Uterus (tissue), 4 donors: ENCODE results near the gene SAMD4B. TPM values are rescaled to one million over a fixed set of nuclear protein-coding genes. Genes with fewer than 3 reads are reported as not detected.

Experiments
- DNase-seq, 2 donors: peaks; one replicate each; pipeline ENCODE4 v3.0.0-alpha.2; 2019 to 2020
- H3K27ac ChIP-seq, 2 donors: fragments of 200-600 bp; sonication (generic); 1 replicate in 1 of 2; 2 replicates in 1 of 2; pipeline ENCODE4 v1.5.1; 2016 to 2018
- H3K27me3 ChIP-seq, 2 donors: fragments of 200-600 bp; sonication (generic); one replicate each; pipeline ENCODE4 v1.5.1; 2018 to 2019; ENCODE audit warnings: control low read depth in 1 of 2
- H3K36me3 ChIP-seq, 2 donors: fragments of 200-600 bp; sonication (generic); one replicate each; pipeline ENCODE4 v1.5.1; 2019; ENCODE audit warnings: control low read depth in 1 of 2
- H3K4me1 ChIP-seq, 2 donors: fragments of 200-600 bp; sonication (generic); one replicate each; pipeline ENCODE4 v1.5.1; 2018 to 2019; ENCODE audit warnings: control low read depth in 1 of 2
- H3K4me3 ChIP-seq, 2 donors: fragments of 200-600 bp; sonication (generic); 1 replicate in 1 of 2; 2 replicates in 1 of 2; pipeline ENCODE4 v1.5.1; 2018 to 2019; ENCODE audit warnings: mild to moderate bottlenecking in 1 of 2
- H3K9me3 ChIP-seq, 2 donors: fragments of 200-600 bp; sonication (generic); one replicate each; pipeline ENCODE4 v1.5.1; 2019; ENCODE audit warnings: control low read depth in 1 of 2
- CTCF ChIP-seq, 4 experiments: fragments of 200-600 bp in 2 of 4; fragments of 450-650 bp in 2 of 4; sonication (generic) in 2 of 4; IDR thresholded peaks; one replicate each; pipeline ENCODE4 v1.5.1; 2016 to 2019; ENCODE audit warnings: antibody characterized with exemption in 4 of 4, mild to moderate bottlenecking in 2 of 4, moderate library complexity in 1 of 4
- POLR2A ChIP-seq, 2 donors: fragments of 450-650 bp; IDR thresholded peaks; one replicate each; pipeline ENCODE4 v1.6.1; 2016; ENCODE audit warnings: antibody characterized with exemption in 2 of 2, mild to moderate bottlenecking in 1 of 2, moderate library complexity in 1 of 2
- intact Hi-C: fragments of 100-400 bp; cut with DNase I; formaldehyde crosslinking; loops from one replicate; pipeline ENCODE4 v1.15.1; 2023; ENCODE audit warnings: low total_unique reads
- total RNA-seq, 4 donors: library from RNA; depleted of rRNA in 3 of 4; stranded (reverse); fragments of >200 nt in 3 of 4; gene quantifications; one replicate each; pipeline versions ENCODE4 v1.1.0 to v1.2.4, GENCODE V29; 2014 to 2023
- donor health status: DM: yes; HTN: yes; CAD: no.

Gene SAMD4B
- total RNA-seq, 4 donors from 2014 or later: 11.3 to 128 (median 58.6) TPM

GRCh38 chr19:39406656-39407409, 64.6 kb downstream of the SAMD4B start, which contains the start of gene ZFP36:
Gene ZFP36, plus strand, starts transcription at chr19:39406847. Its CDS starts 58 bp downstream, at chr19:39406905.
- Histone ChIP-seq H3K27ac (peak within 1 kb of the TSS; percentile 99 to 100), H3K9me3 (no peaks in the 10 kb centered on the region), H3K4me1 (peaks cover 5 to 12% of the 10 kb centered on the region in 2 donors), H3K4me3 (peak within 1 kb of the TSS; percentile 83 to 98), H3K27me3 (no peaks in the 10 kb centered on the region), H3K36me3 (no peaks in the 10 kb centered on the region)
- peak in 1 of 4 experiments; percentile 16 for TF ChIP-seq CTCF (IDR thresholded peaks at IDR 0.05)
- TF ChIP-seq POLR2A (IDR thresholded peaks at IDR 0.05): peak; percentile 94 to 98
- DNase-seq: peak; percentile 94
- intact Hi-C loops: no loop called here

GRCh38 chr19:39407410-39407659, 65.1 kb downstream of the SAMD4B start:
- Histone ChIP-seq H3K27ac (peak overlapping the region; percentile 99 to 100), H3K36me3 (no peaks in the 10 kb centered on the region), H3K9me3 (no peaks in the 10 kb centered on the region), H3K4me1 (peaks cover under 1 to 10% of the 10 kb centered on the region in 2 donors), H3K27me3 (no peaks in the 10 kb centered on the region), H3K4me3 (peak overlapping the region; percentile 83 to 98)
- intact Hi-C loops: no loop called here
- TF ChIP-seq POLR2A (IDR thresholded peaks at IDR 0.05): no peak
- no peak for TF ChIP-seq CTCF (IDR thresholded peaks at IDR 0.05)
- DNase-seq: no peak

GRCh38 chr19:39407660-39408391, 65.6 kb downstream of the SAMD4B start:
- no peak for TF ChIP-seq CTCF (IDR thresholded peaks at IDR 0.05)
- no peaks in the 10 kb centered on the region for H3K36me3 ChIP-seq
- H3K4me1 ChIP-seq: peaks cover 0 to 9% of the 10 kb centered on the region in 2 donors
- H3K4me3 ChIP-seq: peak overlapping the region; percentile 83 to 98
- H3K27me3 ChIP-seq: no peaks in the 10 kb centered on the region
- peak; percentile 50 to 64 for DNase-seq
- H3K9me3 ChIP-seq: no peaks in the 10 kb centered on the region
- H3K27ac ChIP-seq: peak overlapping the region; percentile 99 to 100
- intact Hi-C loops: no loop called here

- Histone ChIP-seq H3K4me1 (peaks cover 0 to 9% of the 10 kb centered on the region in 2 donors), H3K36me3 (no peaks in the 10 kb centered on the region), H3K9me3 (no peaks in the 10 kb centered on the region), H3K27ac (peak overlapping the region; percentile 99 to 100), H3K27me3 (no peaks in the 10 kb centered on the region), H3K4me3 (peak overlapping the region; percentile 83 to 98)
- intact Hi-C loops: no loop called here
- DNase-seq: peak; percentile 43 to 71
- TF ChIP-seq POLR2A (IDR thresholded peaks at IDR 0.05): peak in 1 of 2 donors; percentile 6
- TF ChIP-seq CTCF (IDR thresholded peaks at IDR 0.05): no peak
These were observed 66.4 kb downstream of the SAMD4B start for GRCh38 chr19:39408392-39409207.
